GM19452 (cell line): ENCODE results near the gene RAB6C.
"Not testable (repeated sequence)": the region's sequence is repeated elsewhere in the genome, so short reads cannot be mapped to it uniquely, and the experiment has no call there.

ENCODE experiments used
- ATAC-seq: cut with Tn5 transposase; IDR thresholded peaks from one replicate; pipeline ENCODE4 v1.9.1; 2021; ENCODE audit not compliant: unreplicated experiment

The RAB6C gene

DNA sequence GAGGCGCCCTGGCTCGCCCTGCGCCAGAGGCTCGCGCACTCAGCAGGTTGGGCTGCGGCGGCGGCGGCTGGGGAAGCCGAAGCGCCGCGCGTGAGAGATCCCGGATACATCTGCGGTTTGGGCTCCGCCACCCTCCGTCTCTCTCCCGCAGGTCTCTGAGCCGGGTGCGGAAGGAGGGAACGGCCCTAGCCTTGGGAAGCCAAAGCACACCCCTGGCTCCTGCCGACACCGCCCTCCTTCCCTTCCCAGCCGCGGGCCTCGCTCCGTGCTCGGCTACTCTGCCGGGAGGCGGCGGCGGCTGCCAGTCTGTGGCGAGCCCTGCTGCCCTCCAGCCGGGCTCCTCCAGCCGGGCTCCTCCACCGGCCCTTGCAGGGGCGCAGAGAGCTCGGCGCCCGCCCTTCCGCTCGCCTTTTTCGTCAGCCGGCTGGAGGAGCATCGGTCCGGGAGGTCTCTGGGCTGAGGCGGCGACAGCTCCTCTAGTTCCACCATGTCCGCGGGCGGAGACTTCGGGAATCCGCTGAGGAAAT is at the start of gene RAB6C:
Gene RAB6C, plus strand, starts transcription at position 38 of the 527 bp plus-strand sequence. Its CDS starts 450 bp downstream, at position 488.
- ATAC-seq: not testable (repeated sequence)

DNA sequence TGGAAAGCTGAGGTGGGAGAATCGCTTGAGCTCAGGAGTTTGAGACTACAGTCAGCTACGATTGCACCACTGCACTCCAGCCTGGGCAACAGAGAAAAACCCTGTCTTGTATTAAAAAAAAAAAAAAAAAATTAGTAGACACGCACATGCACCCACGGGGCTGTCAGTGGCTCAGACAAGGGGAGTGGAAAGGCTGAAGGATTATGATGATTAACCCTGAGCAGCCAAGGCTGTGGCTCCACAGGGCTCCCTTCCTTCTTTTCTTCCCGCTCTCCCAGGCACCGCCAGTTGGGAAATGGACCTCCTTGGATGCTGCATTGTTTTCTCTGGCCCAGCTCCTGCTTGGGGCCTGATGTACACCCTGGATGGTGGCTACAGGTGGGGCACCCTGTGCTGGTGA is 49.0 kb upstream of the RAB6C start:
- ATAC-seq: no peak

DNA sequence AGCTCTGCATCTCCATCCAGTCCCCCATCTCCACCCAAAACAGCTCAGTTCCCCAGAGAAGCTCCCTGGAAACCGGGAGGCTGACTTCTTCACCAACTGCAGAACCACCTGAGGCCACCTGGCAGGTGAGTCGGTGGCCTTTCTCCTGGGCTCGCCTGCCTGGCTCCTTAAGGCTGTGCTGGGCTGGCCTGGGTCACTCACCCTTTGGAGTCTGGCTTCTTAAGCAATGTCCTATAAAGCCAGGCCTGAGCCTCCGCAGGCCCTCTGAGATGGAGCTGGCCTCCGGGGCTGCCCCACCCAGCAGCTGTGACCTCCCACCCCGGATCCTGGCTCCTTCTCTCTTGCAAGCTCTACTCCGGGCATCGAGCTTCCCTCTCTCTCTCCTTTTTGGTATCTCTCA is 46.1 kb upstream of the RAB6C start:
- not testable (repeated sequence) for ATAC-seq

DNA sequence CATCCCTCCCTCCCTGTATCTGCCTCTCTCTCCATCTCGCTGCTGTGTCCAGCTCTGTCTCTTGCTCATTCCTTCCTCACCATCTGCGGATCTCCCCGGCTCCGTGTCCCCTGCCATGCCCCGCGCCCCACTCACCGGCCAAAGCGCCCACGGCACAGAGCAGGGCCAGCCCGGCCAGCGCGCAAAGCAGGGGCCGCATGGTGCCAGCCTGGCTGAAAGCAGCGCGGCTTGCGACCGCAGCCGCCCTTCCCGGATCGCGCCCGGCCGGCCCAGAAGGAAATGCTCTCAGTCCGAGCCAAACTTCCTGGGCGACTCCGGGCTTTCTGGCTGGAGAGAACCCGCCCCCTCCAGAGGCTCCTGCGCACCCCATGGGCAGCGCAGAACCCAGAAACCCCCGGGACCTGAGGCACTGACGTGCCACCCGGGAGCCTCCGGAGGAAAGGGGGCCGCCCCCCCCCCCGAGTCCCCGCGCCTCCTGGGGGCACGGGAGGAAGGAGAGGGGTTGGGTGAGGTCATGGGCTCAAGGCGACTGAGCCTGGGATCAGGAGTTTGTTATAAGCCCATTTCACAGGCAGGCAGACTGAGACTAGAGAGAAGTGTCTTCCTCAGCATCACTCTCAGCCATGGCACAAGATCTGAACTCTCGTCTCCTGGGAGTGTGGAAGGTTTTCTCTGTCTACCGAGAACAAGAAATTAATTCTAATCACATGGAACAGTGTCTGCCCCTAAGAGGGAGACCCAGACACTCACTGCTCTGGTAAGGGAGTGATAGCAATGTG is 45.2 kb upstream of the RAB6C start:
- ATAC-seq: no peak

DNA sequence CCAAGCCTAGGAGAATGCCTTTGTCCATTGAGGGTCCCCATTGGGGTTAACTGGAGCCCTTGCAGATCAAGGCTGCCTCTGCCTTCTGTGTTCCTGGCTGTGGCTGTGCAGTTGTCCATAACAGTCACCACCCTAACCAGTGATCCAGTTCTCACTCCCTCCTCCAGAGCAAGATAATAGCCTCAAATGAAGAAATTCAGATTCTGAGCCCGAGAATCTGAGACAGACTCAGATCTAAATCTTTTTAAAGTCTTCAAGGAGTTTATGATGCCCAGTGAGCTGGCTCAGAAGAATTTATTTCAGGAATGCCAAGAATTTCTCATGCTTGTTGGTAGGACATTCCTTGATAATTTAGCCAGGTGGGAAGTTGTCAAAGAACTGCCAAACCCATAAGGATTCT is 44.3 kb upstream of the RAB6C start:
- ATAC-seq: no peak

DNA sequence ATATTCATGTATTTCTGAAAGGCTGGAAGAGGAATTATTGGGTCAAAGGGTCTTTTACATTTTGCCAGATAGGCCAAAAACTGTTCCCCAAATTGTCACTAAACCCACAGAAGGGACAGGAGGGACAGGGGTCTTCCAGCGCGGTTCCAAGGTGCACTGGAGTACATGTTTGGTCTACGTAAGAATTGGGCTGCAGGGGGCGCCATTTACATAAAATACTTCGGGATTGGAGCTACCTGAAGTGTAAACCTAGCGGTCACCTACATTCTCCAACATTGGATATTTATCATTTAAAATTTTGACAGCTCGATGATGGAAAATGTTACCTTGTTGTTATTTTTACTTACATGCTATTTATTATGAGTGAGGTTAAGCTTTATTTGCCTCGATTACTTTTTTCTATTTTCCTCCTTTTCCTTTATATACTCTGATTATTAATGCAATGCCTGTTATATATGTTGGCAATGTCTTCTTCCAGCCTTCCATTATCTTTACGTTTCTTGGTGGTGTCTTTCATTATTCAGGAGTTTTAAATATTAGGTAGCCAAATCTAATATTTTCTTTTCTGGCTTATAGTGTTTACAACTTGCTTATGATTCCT is 43.0 kb upstream of the RAB6C start:
- no peak for ATAC-seq

DNA sequence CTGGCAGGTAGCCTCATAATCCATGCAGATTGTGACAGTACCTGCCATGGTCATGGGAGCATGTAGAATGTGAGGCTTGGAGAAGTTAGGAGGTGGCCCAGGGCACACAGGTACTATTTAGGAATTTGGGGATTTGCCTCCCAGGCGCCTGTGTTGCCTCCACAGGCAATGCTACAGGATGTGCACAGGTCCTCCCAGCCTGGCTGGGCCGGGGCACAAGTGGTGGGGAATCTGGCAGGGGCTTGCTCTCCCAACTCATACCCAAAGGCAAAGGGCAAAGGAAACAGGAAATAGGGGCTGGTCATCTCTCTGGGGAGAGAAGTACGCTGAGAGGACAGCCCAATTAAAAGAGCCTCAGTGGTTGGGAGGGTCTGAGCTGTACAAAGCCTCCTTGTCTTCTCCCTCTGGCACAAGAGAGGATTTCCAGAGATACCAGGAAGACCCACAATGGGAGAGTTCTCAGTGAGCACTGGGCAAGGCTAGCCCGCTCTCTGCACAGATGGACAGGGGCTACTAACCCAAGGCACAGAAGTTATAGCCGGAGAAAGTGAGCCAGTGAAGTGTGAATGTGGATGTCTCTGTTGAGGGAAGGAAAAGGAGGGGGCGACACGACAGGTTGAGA is 40.5 kb upstream of the RAB6C start:
- ATAC-seq: not testable (repeated sequence)

DNA sequence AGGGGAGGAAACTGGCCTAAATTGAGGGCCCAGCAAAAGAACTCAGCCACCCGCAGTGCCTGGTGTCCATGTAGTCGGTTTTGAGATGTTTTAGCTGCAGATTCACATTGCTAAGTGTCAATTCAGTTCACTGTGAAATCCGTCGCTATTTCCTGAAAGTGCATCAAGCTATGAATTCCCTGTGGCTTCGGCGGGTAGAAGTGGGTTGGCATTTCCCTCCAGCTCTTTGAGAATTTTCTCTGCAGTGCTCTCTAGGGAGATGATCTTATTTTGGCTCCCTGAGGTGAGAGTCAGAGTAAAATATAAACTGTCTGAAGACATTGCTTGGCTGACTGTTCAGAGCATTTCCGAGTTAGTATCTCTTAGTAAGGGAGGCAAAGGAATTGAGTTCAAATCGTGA is 36.0 kb upstream of the RAB6C start:
- not testable (repeated sequence) for ATAC-seq

DNA sequence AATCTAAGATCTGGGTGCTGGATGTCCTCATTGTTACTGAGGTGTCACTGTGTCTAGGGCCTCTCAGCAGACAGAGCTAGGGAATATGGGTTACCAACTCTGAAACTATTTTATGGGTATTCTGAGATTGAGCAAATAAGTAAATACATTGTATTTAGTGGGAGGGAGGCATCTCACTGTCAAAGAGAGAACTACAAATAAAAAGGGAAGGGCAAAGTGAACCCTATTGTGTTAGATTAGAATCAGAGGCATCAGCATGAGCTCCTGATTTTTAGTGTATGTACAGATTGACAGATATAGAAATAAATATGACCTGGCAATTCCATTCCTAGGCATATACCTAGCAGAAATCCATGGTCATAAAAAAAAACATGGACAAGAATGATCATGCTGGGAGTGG is 33.9 kb upstream of the RAB6C start:
- no peak for ATAC-seq

DNA sequence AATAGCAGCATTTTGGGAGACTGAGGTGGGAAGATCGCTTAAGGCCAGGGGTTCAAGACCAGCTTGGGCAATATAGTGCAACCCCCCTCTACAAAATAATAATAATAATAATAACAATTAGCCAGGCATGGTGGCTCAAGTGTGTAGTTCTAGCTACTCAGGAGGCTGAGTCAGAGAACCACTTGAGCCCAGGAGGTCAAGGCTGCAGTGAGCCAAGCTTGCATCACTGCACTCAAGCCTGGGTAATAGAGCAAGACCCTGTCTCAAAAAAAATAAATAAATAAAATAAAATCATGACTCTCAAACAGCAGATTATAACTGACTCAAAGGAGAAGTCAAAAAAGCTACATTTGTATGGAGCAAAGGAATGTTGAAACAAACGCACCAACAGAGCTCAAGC is 31.8 kb upstream of the RAB6C start:
- not testable (repeated sequence) for ATAC-seq

DNA sequence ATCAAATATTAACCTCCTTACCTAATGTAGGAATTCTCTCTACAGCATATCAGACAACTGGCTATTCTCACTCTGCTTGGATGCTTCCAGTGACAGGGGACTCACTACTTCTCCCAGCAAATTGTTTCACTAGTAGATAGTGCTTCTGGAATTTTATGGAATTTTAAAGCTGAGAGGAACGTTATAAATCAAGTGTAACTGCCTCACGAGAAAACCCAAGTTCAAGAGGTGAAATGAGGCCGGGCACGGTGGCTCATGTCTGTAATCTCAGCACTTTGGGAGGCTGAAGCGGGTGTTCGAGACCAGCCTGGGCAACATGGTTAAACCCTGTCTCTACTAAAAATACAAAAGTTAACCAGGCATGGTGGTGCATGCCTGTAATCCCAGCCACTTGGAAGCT is 23.3 kb upstream of the RAB6C start:
- ATAC-seq: not testable (repeated sequence)

DNA sequence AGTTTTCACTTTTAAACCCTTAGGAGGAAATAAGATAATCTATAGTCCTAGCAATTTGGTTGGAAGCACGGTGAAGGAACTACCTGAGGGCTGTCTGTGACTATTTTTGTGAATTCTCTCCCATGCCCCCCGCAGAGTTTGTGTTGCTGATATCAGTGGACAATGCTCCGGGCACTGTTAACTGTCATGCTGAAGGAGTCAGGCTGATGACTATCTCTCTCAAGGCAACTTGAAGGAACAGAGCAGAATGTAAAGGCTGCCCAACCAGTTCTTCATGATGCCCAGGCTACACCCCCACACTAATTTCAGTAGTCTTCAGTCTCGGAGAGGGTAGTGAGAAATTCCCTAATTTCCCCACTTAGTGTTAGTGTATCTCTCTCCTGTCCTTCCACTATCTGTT is 21.6 kb upstream of the RAB6C start:
- no peak for ATAC-seq

DNA sequence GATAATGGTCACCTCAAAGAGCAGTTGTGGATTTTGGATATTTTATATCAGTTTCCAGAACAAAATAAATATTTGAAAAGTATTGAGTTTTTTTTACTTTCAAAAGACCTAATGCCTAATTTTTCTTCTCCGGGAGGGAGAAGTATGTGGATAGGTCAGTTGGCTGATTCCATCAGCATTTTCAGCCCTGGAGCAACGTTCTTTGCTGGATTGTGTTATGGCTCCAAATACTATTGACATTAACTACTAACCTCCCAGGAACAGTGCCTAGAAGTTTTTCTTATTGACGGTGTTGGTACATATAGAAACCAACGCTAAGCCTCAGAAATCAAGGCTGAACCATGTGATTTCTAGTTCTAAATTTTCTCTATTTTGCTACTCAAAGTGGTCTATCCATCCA is 20.7 kb upstream of the RAB6C start:
- ATAC-seq: not testable (repeated sequence)

DNA sequence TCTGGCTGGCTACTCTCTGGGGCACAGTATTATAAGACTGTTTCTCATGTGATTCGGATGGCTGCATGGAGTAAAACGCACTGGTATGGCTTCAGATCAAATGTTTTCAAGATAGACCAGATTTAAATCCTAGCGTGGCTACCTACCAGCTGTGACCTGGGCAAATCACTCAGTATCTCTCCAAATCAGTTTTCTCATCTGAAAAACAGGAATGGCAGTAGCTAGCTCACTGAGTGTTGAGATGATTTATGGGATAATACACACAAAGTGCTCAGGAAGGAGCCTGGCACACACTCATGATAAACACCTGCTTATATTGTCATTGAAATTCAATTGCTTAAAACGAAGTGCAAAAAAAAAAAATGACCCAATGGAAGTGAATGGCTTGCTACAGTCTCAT is 10.9 kb upstream of the RAB6C start:
- not testable (repeated sequence) for ATAC-seq

DNA sequence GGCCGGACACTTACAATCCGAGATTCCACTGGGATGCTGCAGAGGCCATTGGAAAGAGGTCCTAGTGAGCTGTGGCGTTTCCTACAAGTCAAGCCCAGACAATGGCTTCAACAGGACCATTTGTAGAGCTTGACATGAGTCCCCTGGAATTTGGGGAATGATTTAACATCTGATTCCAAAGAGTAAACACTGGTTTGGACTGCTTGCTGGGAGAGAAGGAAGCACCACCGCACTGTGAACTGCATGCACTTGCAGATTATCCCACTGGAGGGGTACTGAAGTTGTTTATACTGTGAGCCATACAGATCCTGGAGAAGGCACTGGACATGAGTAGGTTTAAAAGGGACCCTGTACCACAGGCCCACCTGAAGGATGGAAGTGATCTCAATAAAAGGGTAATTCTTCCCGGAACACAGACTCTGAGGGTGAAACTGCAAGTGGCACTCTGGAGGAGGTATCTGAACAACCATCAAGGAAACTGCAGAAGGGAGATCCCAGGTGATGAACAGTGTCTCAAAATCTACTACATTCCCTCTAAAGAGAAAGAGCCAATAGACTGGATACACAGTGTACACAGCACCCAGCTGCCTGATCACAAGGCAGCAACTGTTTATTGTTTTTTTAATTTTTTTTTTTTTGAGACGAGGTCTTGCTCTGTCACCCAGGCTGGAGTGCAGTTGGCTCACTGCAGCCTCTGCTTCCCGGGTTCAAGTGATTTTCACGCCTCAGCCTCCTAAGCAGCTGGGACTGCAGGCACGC is 4.3 kb upstream of the RAB6C start:
- no peak for ATAC-seq

DNA sequence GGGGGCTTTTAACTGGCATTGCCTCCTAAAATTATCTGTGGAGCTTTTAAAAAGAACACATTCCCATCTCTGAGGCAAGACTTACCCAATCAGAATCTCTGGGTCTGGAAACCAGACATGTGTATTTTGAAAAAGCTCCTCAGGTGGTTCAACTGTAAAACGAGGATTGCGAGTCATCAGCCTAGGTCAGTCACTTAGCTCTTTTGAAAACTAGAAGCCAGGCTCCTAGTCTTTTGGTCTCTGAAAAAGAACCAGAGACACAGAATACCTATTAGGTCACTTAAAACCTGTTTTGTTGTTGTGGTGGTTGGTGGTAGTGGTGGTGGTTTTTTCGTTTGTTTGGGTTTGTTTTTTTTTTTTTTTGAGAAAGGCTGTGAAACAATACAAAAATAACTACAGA is 2.5 kb upstream of the RAB6C start:
- ATAC-seq: not testable (repeated sequence)

DNA sequence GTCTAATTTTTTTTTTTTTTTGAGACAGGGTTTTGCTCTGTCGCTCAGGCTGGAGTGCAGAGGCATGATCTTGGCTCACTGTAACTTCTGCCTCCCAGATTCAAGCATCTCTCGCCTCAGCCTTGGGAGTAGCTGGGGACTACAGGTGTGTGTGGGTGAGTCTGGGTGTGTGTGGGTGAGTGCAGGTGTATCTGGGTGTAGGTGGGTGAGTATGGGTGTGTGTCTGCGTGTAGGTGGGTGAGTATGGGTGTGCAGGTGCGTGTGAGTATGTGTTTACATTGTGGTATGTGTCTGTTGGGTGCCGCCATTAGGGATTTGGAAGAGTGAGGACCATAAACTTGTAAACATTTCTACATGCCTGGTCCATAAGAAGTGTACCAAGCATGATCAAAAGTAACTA is 1.5 kb upstream of the RAB6C start:
- ATAC-seq: no peak

DNA sequence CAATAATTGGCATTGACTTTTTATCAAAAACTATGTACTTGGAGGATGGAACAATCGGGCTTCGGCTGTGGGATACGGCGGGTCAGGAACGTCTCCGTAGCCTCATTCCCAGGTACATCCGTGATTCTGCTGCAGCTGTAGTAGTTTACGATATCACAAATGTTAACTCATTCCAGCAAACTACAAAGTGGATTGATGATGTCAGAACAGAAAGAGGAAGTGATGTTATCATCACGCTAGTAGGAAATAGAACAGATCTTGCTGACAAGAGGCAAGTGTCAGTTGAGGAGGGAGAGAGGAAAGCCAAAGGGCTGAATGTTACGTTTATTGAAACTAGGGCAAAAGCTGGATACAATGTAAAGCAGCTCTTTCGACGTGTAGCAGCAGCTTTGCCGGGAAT is 780 bp downstream of the RAB6C start:
- ATAC-seq: not testable (repeated sequence)

DNA sequence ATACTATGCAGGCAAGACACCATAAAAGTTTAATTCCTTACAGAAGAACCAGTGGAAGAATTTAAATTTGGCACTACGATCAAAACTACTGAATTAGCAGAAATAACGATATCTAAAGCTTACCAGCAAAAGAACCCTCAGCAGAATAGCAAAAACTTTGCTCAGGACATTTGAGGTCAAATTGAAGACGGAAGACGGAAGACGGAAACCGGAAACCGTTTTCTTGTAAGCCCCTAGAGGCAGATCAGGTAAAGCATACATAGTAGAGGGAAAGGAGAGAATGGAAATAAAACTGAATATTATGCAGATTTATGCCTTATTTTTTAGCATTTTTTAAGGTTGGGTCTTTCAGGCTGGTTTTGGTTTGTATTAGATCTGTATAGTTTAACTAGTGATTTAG is 2.2 kb downstream of the RAB6C start:
- ATAC-seq: not testable (repeated sequence)

DNA sequence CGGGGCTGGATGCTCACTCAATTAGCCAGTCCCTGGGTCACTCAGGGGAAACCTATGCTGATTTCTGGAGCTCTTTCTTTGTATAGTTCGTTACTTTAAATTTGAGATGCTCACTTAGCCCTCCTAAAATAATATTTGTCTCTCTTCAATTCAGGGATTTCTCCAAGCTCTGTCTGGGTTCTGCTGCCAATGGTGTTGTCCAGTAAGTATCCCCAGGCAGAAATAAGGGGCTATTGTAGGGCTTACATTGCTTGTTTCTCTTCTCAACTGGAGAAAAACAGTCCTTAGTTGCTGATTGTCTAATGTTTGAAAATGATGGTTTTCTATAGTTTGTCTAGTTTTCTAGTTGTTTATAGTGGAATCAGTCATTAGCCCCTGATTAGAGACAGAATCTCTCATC is 5.0 kb downstream of the RAB6C start:
- ATAC-seq: no peak

DNA sequence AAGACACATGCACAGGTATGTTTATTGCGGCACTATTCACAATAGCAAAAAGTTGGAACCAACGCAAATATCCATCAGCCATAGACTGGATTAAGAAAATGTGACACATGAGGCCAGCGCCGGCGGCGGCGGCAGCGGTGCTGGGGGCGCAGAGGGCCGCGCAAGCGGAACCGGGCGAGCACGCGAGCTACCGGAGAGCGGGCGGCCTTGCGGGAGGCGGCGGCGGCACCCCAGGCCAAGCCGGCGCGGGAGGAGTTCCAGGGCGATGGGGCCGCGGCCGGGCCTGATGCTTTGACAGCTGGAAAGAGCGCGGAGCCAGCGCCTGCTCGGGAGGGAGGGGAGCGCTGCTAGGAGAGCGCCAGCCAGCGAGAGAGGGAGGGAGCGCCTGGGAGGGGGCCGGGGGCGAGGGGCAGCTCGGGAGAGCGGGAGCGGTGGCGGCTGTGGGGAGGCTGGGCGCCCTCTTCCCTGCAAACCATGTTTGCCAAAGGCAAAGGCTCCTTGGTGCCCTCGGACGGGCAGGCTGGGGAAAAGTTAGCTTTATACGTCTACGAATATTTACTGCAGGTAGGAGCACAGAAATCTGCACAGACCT is 13.0 kb downstream of the RAB6C start:
- ATAC-seq: not testable (repeated sequence)
